GM18907 (cell line): ENCODE results near the gene TANC2.

Source experiments
- ATAC-seq: cut with Tn5 transposase; IDR thresholded peaks from one replicate; pipeline ENCODE4 v1.9.1; 2021; ENCODE audit warnings: mild to moderate bottlenecking, moderate library complexity; ENCODE audit not compliant: unreplicated experiment

The TANC2 gene

GRCh38 chr17:62965686-62966425 lies at the start of gene TANC2:
Gene TANC2 (plus strand): TSS chr17:62966235. CDS start chr17:63009560, 43,325 bp downstream.
- ATAC-seq, result peak; percentile 52

- no peak for ATAC-seq
These were observed 49.1 kb upstream of the TANC2 start for GRCh38 chr17:62916684-62917571.

GRCh38 chr17:62919388-62919787 lies 46.6 kb upstream of the TANC2 start:
- ATAC-seq, result no peak

GRCh38 chr17:62920300-62920699 lies 45.7 kb upstream of the TANC2 start:
- no peak for ATAC-seq

GRCh38 chr17:62921817-62922216 lies 44.2 kb upstream of the TANC2 start:
- ATAC-seq, result no peak

GRCh38 chr17:62923258-62924150 lies 42.5 kb upstream of the TANC2 start:
- no peak for ATAC-seq

- ATAC-seq, result no peak
These were observed 40.7 kb upstream of the TANC2 start for GRCh38 chr17:62925267-62925836.

GRCh38 chr17:62927083-62927482 lies 39.0 kb upstream of the TANC2 start:
- no peak for ATAC-seq

- ATAC-seq, result no peak
These were observed 36.7 kb upstream of the TANC2 start for GRCh38 chr17:62929320-62929719.

GRCh38 chr17:62931101-62931500 lies 34.9 kb upstream of the TANC2 start:
- no peak for ATAC-seq

GRCh38 chr17:62933501-62934385 lies 32.3 kb upstream of the TANC2 start:
- no peak for ATAC-seq

- no peak for ATAC-seq
These were observed 30.9 kb upstream of the TANC2 start for GRCh38 chr17:62935098-62935497.

GRCh38 chr17:62935523-62935922 lies 30.5 kb upstream of the TANC2 start:
- ATAC-seq, result no peak

- ATAC-seq, result no peak
These were observed 28.4 kb upstream of the TANC2 start for GRCh38 chr17:62937606-62938005.

- no peak for ATAC-seq
These were observed 24.6 kb upstream of the TANC2 start for GRCh38 chr17:62941358-62941991.

GRCh38 chr17:62948370-62948769 lies 17.7 kb upstream of the TANC2 start:
- no peak for ATAC-seq

- ATAC-seq, result no peak
These were observed 17.0 kb upstream of the TANC2 start for GRCh38 chr17:62949036-62949435.

- no peak for ATAC-seq
These were observed 16.0 kb upstream of the TANC2 start for GRCh38 chr17:62950067-62950466.

- no peak for ATAC-seq
These were observed 10.1 kb upstream of the TANC2 start for GRCh38 chr17:62955841-62956352.
